GM21528 (cell line): Measurements from ENCODE around the gene AFF2.

Experiments used
- ATAC-seq: cut with Tn5 transposase; IDR thresholded peaks from one replicate; pipeline ENCODE4 v1.9.1; 2021; ENCODE audit warnings: mild to moderate bottlenecking, moderate library complexity; ENCODE audit not compliant: unreplicated experiment, low FRiP score

AFF2 gene

GRCh38 chrX:148535639-148536038, 35.2 kb downstream of the AFF2 start:
- ATAC-seq, result no peak

GRCh38 chrX:148536961-148537360, 36.5 kb downstream of the AFF2 start:
- no peak for ATAC-seq

GRCh38 chrX:148537556-148538182, 37.3 kb downstream of the AFF2 start:
- ATAC-seq, result no peak

GRCh38 chrX:148538582-148538981, 38.2 kb downstream of the AFF2 start:
- ATAC-seq, result no peak

GRCh38 chrX:148540114-148540513, 39.7 kb downstream of the AFF2 start:
- ATAC-seq, result no peak

GRCh38 chrX:148540671-148541583, 40.5 kb downstream of the AFF2 start:
- ATAC-seq, result no peak

GRCh38 chrX:148541584-148541940, 41.1 kb downstream of the AFF2 start:
- no peak for ATAC-seq

GRCh38 chrX:148542481-148543255, 42.3 kb downstream of the AFF2 start:
- ATAC-seq, result no peak

GRCh38 chrX:148552775-148553174, 52.4 kb downstream of the AFF2 start:
- no peak for ATAC-seq

- ATAC-seq, result no peak
Observed at GRCh38 chrX:148555101-148555500, 54.7 kb downstream of the AFF2 start.

- no peak for ATAC-seq
Observed at GRCh38 chrX:148555571-148556243, 55.3 kb downstream of the AFF2 start.

- no peak for ATAC-seq
Observed at GRCh38 chrX:148556498-148556897, 56.1 kb downstream of the AFF2 start.

GRCh38 chrX:148562846-148563245, 62.4 kb downstream of the AFF2 start:
- ATAC-seq, result no peak

- ATAC-seq, result no peak
Observed at GRCh38 chrX:148567229-148567628, 66.8 kb downstream of the AFF2 start.

- no peak for ATAC-seq
Observed at GRCh38 chrX:148567779-148568178, 67.4 kb downstream of the AFF2 start.

GRCh38 chrX:148568763-148569162, 68.3 kb downstream of the AFF2 start:
- ATAC-seq, result no peak

- no peak for ATAC-seq
Observed at GRCh38 chrX:148572337-148572736, 71.9 kb downstream of the AFF2 start.

GRCh38 chrX:148573119-148573518, 72.7 kb downstream of the AFF2 start:
- no peak for ATAC-seq

- no peak for ATAC-seq
Observed at GRCh38 chrX:148574237-148574973, 74.0 kb downstream of the AFF2 start.

- ATAC-seq, result no peak
Observed at GRCh38 chrX:148576396-148576795, 76.0 kb downstream of the AFF2 start.
